RWPE1 (cell line): ENCODE results near the gene RPUSD3.

ENCODE experiments used
- CTCF ChIA-PET: fragments of 350-600 bp; sonication (Branson Sonifier 250); formaldehyde crosslinking; extraction: SDS; loops from one replicate; lab custom pipeline; 2021; lab: Yijun Ruan, JAX
- POLR2A ChIA-PET: fragments of 400-600 bp; formaldehyde crosslinking; extraction: SDS; loops from one replicate; lab custom pipeline; 2020; ENCODE audit warnings: antibody characterized with exemption; ENCODE audit not compliant: low non-redundant PET; lab: Yijun Ruan, JAX
- DNase-seq: peaks from one replicate; pipeline ENCODE4 v3.0.0; 2012; ENCODE audit warnings: low spot score
- H3K27ac ChIP-seq: fragments of 450-650 bp; 2 replicates; pipeline ENCODE4 v1.5.1; 2017
- CTCF ChIP-seq: fragments of 450-650 bp; conservative IDR thresholded peaks from 2 replicates; pipeline ENCODE4 v1.5.1; 2017; ENCODE audit warnings: low read depth, mild to moderate bottlenecking

The RPUSD3 gene

GRCh38 chr3:9791790-9792404, 51.9 kb downstream of the RPUSD3 start:
- H3K27ac ChIP-seq: peak overlapping the region; percentile 91

GRCh38 chr3:9791127-9791526, 52.7 kb downstream of the RPUSD3 start:
- DNase-seq: no peak
- CTCF ChIA-PET: interaction anchor here (1.0 kb wide), 1 partner anchor 155 kb away, joined by 3 read pairs; no protein-coding TSS in a partner anchor
- peak overlapping the region; percentile 45 for H3K27ac ChIP-seq
- POLR2A ChIA-PET: no interaction called here
- no peak for TF ChIP-seq CTCF

More at GRCh38 chr3:9791790-9792404, 51.9 kb downstream of the RPUSD3 start:
- CTCF ChIA-PET: interaction anchor here (1.0 kb wide), 1 partner anchor 154 kb away, joined by 3 read pairs; no protein-coding TSS in a partner anchor
- POLR2A ChIA-PET: no interaction called here
- no peak for DNase-seq
- TF ChIP-seq CTCF: no peak
